ENCODE measurements around the gene NDUFS3.

Gene NDUFS3

DNA sequence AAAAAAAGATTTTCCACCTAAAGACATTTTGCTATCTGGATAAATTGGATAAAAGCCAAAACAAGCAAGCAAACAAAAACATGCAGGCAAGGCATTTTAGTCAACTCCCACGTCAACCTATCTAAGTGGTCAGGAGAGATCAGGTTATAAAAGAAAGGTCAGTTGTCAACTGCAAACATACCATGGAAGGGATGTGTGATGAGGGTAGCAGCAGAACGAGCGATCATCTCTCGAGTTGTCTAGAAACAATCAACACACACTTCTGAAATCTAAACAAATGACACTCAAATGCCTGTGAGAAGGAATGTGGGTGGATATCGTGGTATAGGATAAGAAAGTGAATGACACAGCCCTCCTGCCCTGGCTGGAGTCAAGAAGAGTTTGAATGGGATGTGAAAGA lies 52.6 kb downstream of the NDUFS3 start:
- DNase-seq = no peak
